H1 (cell line): ENCODE measurements around the gene KDM2A. TPM values are rescaled to one million over a fixed set of nuclear protein-coding genes. Genes with fewer than 3 reads are reported as not detected.

Experiments
- CTCF ChIA-PET: fragments of 300-600 bp; sonication (Branson Sonifier 250); formaldehyde crosslinking; loops from one replicate; lab custom pipeline; 2021; ENCODE audit not compliant: partially characterized antibody; lab: Charles Lee
- POLR2A ChIA-PET: fragments of 300-600 bp; sonication (Branson Sonifier 250); formaldehyde crosslinking; loops from one replicate; lab custom pipeline; 2021; ENCODE audit warnings: inconsistent platforms; ENCODE audit not compliant: partially characterized antibody; lab: Charles Lee
- DNase-seq, 2 experiments: peaks; one replicate each; pipeline versions ENCODE4 v3.0.0 to v3.0.0-alpha.2; 2010 to 2022; ENCODE audit warnings: low spot score in 2 of 2, low read depth in 1 of 2, mixed read lengths in 1 of 2
- FAIRE-seq: peaks from 2 replicates; lab custom pipeline; 2011; peaks lifted over from hg19 to GRCh38; lab: Jason Lieb, UNC
- H2AFZ ChIP-seq: 2 replicates; pipeline ENCODE4 v1.8.1; 2012; ENCODE audit warnings: low read length, inconsistent platforms
- H2AK5ac ChIP-seq: 2 replicates; pipeline ENCODE4 v1.6.1; 2013; ENCODE audit warnings: low read depth, low read length
- H2BK120ac ChIP-seq: replicated peaks from 2 replicates; pipeline ENCODE3; 2013; ENCODE audit warnings: low read depth, low read length, inconsistent platforms
- H2BK12ac ChIP-seq: 2 replicates; pipeline ENCODE4 v1.6.1; 2013; ENCODE audit warnings: low read depth, low read length
- H2BK15ac ChIP-seq: 2 replicates; pipeline ENCODE4 v1.6.1; 2013; ENCODE audit warnings: low read length
- H2BK20ac ChIP-seq: 2 replicates; pipeline ENCODE4 v1.6.1; 2013; ENCODE audit warnings: low read length
- H2BK5ac ChIP-seq: 2 replicates; pipeline ENCODE4 v1.6.1; 2013; ENCODE audit warnings: low read depth, low read length
- H3K14ac ChIP-seq: 2 replicates; pipeline ENCODE4 v1.6.1; 2013; ENCODE audit warnings: inconsistent platforms; ENCODE audit not compliant: insufficient read length
- H3K18ac ChIP-seq: 2 replicates; pipeline ENCODE4 v1.6.1; 2013; ENCODE audit warnings: low read length; ENCODE audit errors: extremely low read depth
- H3K23ac ChIP-seq: 2 replicates; pipeline ENCODE4 v1.6.1; 2013; ENCODE audit warnings: inconsistent platforms; ENCODE audit not compliant: insufficient read length
- H3K23me2 ChIP-seq: 2 replicates; pipeline ENCODE4 v1.6.1; 2013; ENCODE audit warnings: low read depth, low read length
- H3K27ac ChIP-seq: 2 replicates; pipeline ENCODE4 v1.6.1; 2011; ENCODE audit warnings: low read depth, low read length, inconsistent platforms
- H3K27me3 ChIP-seq, 4 experiments: replicated peaks in 1 of 4; 1 replicate in 1 of 4; 2 replicates in 3 of 4; pipeline versions ENCODE4 v1.6.1 to v1.8.1; 2011 to 2013; ENCODE audit warnings: low read length in 3 of 4, mild to moderate bottlenecking in 3 of 4, inconsistent platforms in 2 of 4, mixed read lengths in 2 of 4, moderate library complexity in 1 of 4; ENCODE audit not compliant: control insufficient read depth in 3 of 4, insufficient read depth in 3 of 4; ENCODE audit errors: extremely low read depth in 1 of 4
- H3K36me3 ChIP-seq, 4 experiments: 2 replicates each; pipeline versions ENCODE4 v1.6.1 to v1.8.1; 2011 to 2013; ENCODE audit warnings: mild to moderate bottlenecking in 4 of 4, low read length in 3 of 4, moderate library complexity in 2 of 4, control low read depth in 1 of 4, inconsistent platforms in 1 of 4; ENCODE audit not compliant: insufficient read depth in 4 of 4, control insufficient read depth in 2 of 4
- H3K4ac ChIP-seq: replicated peaks from 2 replicates; pipeline ENCODE3; 2013; ENCODE audit warnings: low read length, low read depth, mixed read lengths, inconsistent platforms; ENCODE audit not compliant: insufficient read length
- H3K4me1 ChIP-seq, 4 experiments: replicated peaks in 1 of 4; 1 replicate in 1 of 4; 2 replicates in 3 of 4; pipeline versions ENCODE4 v1.6.1 to v1.8.1; 2011 to 2013; ENCODE audit warnings: low read length in 3 of 4, inconsistent platforms in 2 of 4, mixed read lengths in 1 of 4; ENCODE audit not compliant: insufficient read depth in 4 of 4, control insufficient read depth in 3 of 4
- H3K4me2 ChIP-seq, 2 experiments: 2 replicates each; pipeline versions ENCODE4 v1.6.1 to v1.8.1; 2011 to 2013; ENCODE audit warnings: low read depth in 2 of 2, low read length in 2 of 2, control low read depth in 1 of 2, inconsistent platforms in 1 of 2, mild to moderate bottlenecking in 1 of 2; ENCODE audit not compliant: insufficient read depth in 1 of 2
- H3K4me3 ChIP-seq, 4 experiments: fragments of 200-600, 300-600 bp in 1 of 4; sonication (generic), shearing (Covaris generic), sonication (Bioruptor Twin) in 1 of 4; 2 replicates each; pipeline versions ENCODE4 v1.5.1 to v1.8.1; 2011 to 2016; ENCODE audit warnings: low read length in 4 of 4, low read depth in 3 of 4, control low read depth in 2 of 4, inconsistent platforms in 2 of 4, mild to moderate bottlenecking in 2 of 4, mixed read lengths in 1 of 4, moderate library complexity in 1 of 4; ENCODE audit not compliant: insufficient read depth in 2 of 4; ENCODE audit errors: extremely low read depth in 1 of 4
- H3K56ac ChIP-seq: replicated peaks from 2 replicates; pipeline ENCODE3; 2013; ENCODE audit warnings: low read depth, mild to moderate bottlenecking, mixed read lengths, low read length, inconsistent platforms; ENCODE audit not compliant: insufficient read length
- H3K79me1 ChIP-seq: 2 replicates; pipeline ENCODE4 v1.6.1; 2013; ENCODE audit warnings: low read depth, low read length, control low read depth
- H3K79me2 ChIP-seq, 2 experiments: 2 replicates each; pipeline versions ENCODE4 v1.6.1 to v1.8.1; 2012 to 2013; ENCODE audit warnings: low read length in 2 of 2, mild to moderate bottlenecking in 2 of 2, inconsistent platforms in 1 of 2; ENCODE audit not compliant: insufficient read depth in 2 of 2, control insufficient read depth in 1 of 2
- H3K9ac ChIP-seq, 4 experiments: replicated peaks in 1 of 4; 1 replicate in 1 of 4; 2 replicates in 3 of 4; pipeline versions ENCODE4 v1.6.1 to v1.8.1; 2011 to 2013; ENCODE audit warnings: low read depth in 3 of 4, low read length in 3 of 4, control low read depth in 2 of 4, mild to moderate bottlenecking in 2 of 4, moderate library complexity in 2 of 4, inconsistent platforms in 1 of 4; ENCODE audit errors: extremely low read depth in 1 of 4
- H3K9me3 ChIP-seq, 2 experiments: 2 replicates each; pipeline versions ENCODE4 v1.6.1 to v1.8.1; 2012 to 2013; ENCODE audit warnings: mild to moderate bottlenecking in 2 of 2, moderate library complexity in 2 of 2, control low read depth in 1 of 2, inconsistent platforms in 1 of 2, low read depth in 1 of 2, low read length in 1 of 2, mixed read lengths in 1 of 2; ENCODE audit not compliant: insufficient read depth in 2 of 2
- H4K20me1 ChIP-seq, 2 experiments: replicated peaks in 1 of 2; 2 replicates each; pipeline versions ENCODE3 to v1.8.1; 2011 to 2013; ENCODE audit warnings: inconsistent platforms in 2 of 2, low read length in 2 of 2, mild to moderate bottlenecking in 1 of 2; ENCODE audit not compliant: insufficient read depth in 2 of 2, control insufficient read depth in 1 of 2
- H4K5ac ChIP-seq: 2 replicates; pipeline ENCODE4 v1.6.1; 2013; ENCODE audit warnings: low read length, low read depth, mixed read lengths, inconsistent platforms; ENCODE audit not compliant: insufficient read length
- H4K8ac ChIP-seq: 2 replicates; pipeline ENCODE4 v1.8.0; 2013; ENCODE audit warnings: mild to moderate bottlenecking, moderate library complexity, low read length, inconsistent platforms; ENCODE audit not compliant: insufficient read depth; ENCODE audit errors: extremely low read depth
- H4K91ac ChIP-seq: replicated peaks from 2 replicates; pipeline ENCODE3; 2013; ENCODE audit warnings: low read length, mixed read lengths, inconsistent platforms; ENCODE audit not compliant: insufficient read length
- KDM4A ChIP-seq: IDR thresholded peaks from one replicate; pipeline ENCODE4 v1.7.1; 2012; ENCODE audit warnings: low read depth, mild to moderate bottlenecking, moderate library complexity, low read length, inconsistent platforms; ENCODE audit not compliant: severe bottlenecking
- WGBS, 2 experiments: shearing (Covaris generic) in 1 of 2; methylation state at CpG; one replicate each; pipeline versions ENCODE4 v1.1.6 to v1.1.7; 2013 to 2015; ENCODE audit warnings: low lambda C conversion rate in 2 of 2, mixed read lengths in 2 of 2, inconsistent platforms in 1 of 2, low coverage in 1 of 2, missing lambda C conversion rate in 1 of 2; ENCODE audit not compliant: insufficient replicate concordance in 2 of 2, insufficient coverage in 1 of 2, insufficient read length in 1 of 2; ENCODE audit errors: extremely low coverage in 1 of 2, missing lambda C conversion rate in 1 of 2; 5-methylcytosine and 5-hydroxymethylcytosine counted together
- polyA plus RNA-seq, 7 experiments: library from polyadenylated mRNA; depleted of rRNA in 3 of 7; stranded (reverse) in 5 of 7; unstranded in 2 of 7; fragments of >200 nt in 5 of 7; fragments of 200-250 nt in 2 of 7; gene quantifications; 1 replicate in 5 of 7; 2 replicates in 1 of 7; 4 replicates in 1 of 7; pipeline versions ENCODE4 v1.2.1 to v1.2.3, GENCODE V29; 2011 to 2013; ENCODE audit warnings: missing spikeins in 2 of 7, mixed read lengths in 2 of 7
- total RNA-seq: library from RNA; stranded (reverse); fragmentation: NEBNext Ultra II Directional; extraction: Animal tissue kit (Norgen Biotek cat#: 25700); gene quantifications from 2 replicates; pipeline ENCODE4 v1.2.1, GENCODE V29; 2021

Gene KDM2A
- total and polyA plus RNA-seq, 2 of the 8 experiments (the other 6 are each of a cell fraction or from before 2014, with no cell fraction given): 55.4 to 66.2 TPM

DNA sequence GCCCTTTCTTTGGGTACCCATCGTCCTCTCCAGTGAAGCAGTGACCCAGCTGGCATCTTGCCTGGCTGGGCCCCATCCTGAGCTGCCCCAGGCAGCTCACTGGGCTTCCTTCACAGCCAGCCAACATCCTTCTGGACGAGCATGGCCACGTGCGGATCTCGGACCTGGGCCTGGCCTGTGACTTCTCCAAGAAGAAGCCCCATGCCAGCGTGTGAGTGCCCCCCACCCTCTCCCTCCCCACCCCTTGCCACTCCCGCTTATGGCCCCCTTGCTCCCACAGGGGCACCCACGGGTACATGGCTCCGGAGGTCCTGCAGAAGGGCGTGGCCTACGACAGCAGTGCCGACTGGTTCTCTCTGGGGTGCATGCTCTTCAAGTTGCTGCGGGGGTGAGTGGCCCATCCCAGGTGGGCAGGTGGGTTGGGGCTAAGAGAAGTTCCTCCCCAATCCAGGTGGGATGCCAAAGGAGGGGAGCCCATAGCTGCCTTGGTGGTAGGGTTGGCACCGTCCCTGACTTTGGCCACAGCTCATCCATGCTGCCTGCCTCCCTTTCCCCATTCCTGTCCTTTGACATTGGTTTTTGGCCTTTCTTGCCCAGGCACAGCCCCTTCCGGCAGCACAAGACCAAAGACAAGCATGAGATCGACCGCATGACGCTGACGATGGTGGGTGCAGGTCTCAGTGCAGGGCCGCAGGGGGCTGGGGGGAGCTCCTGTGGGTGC lies 163.3 kb downstream of the KDM2A start:
- POLR2A ChIA-PET: interaction anchor here (2.1 kb wide), 1 partner anchor 12 kb away, joined by 5 read pairs; no protein-coding TSS in a partner anchor
- Histone ChIP-seq H3K9ac (no peak overlapping the region), H2BK5ac (no peak overlapping the region), H2BK15ac (no peak overlapping the region), H2BK20ac (no peak overlapping the region), H3K36me3 (peaks cover 13 to 55% (median 38%) of the 10 kb centered on the region in 4 experiments), H3K4me2 (no peak overlapping the region), H2BK12ac (no peak overlapping the region), H3K4me3 (no peak overlapping the region), H3K4me1 (peaks cover 0 to 8% (median 5%) of the 10 kb centered on the region in 4 experiments; a peak in 6 of 7 replicates), H3K23me2 (no peaks in the 10 kb centered on the region), H4K8ac (no peak overlapping the region; the same call in 1 of the 2 replicates), H4K5ac (no peak overlapping the region), H2BK120ac (no peak overlapping the region), H3K27ac (no peak overlapping the region), H3K27me3 (no peaks in the 10 kb centered on the region), H3K18ac (no peak overlapping the region), H3K14ac (no peak overlapping the region), H3K56ac (no peak overlapping the region), H3K79me2 (0 out of 4 replicates have a peak, but pooled peaks cover 0 to 2% of the 10 kb centered on the region in 2 experiments), H4K20me1 (peaks cover 0 to 2% of the 10 kb centered on the region in 2 experiments), H3K4ac (no peak overlapping the region), H2AK5ac (no peak overlapping the region), H4K91ac (no peak overlapping the region), H3K23ac (no peak overlapping the region), H2AFZ (no peak overlapping the region), H3K79me1 (no peaks in the 10 kb centered on the region), H3K9me3 (no peaks in the 10 kb centered on the region)
- FAIRE-seq: no peak
- TF ChIP-seq KDM4A: no peak
- no peak for DNase-seq
- CTCF ChIA-PET: interaction anchor here (0.6 to 3.6 kb wide), 12 partner anchors 9 to 208 kb away, joined by 3 to 19 read pairs (median 4); partner anchors contain the start of gene SSH3
- WGBS, 2 experiments: 90% methylated on average over 18 of the region's 20 CpGs; no CpG with 5 or more reads in 1 of the 2 experiments
